Measurements from ENCODE around the gene MARCHF4.

DNA sequence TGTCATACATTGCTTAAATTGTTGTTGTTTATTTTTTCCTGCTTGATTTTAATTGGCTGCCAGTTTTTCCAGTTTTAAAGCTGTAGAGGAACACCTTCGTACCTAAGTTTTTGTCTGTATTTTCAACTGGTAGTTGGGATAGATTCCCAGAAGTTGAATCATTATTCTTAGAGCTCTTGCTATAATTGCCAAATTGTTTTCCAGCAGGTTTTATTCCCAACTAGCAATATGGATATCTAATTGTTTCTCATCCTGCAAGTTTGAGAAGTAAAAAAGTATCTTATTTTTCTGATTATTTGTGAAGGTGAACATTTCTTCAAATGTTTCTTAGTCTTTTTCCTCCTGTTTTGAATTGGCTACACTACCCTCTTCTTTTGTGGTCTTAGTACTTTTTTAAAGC, 46.7 kb upstream of the MARCHF4 start:
- TF ChIP-seq, protein P1, sequence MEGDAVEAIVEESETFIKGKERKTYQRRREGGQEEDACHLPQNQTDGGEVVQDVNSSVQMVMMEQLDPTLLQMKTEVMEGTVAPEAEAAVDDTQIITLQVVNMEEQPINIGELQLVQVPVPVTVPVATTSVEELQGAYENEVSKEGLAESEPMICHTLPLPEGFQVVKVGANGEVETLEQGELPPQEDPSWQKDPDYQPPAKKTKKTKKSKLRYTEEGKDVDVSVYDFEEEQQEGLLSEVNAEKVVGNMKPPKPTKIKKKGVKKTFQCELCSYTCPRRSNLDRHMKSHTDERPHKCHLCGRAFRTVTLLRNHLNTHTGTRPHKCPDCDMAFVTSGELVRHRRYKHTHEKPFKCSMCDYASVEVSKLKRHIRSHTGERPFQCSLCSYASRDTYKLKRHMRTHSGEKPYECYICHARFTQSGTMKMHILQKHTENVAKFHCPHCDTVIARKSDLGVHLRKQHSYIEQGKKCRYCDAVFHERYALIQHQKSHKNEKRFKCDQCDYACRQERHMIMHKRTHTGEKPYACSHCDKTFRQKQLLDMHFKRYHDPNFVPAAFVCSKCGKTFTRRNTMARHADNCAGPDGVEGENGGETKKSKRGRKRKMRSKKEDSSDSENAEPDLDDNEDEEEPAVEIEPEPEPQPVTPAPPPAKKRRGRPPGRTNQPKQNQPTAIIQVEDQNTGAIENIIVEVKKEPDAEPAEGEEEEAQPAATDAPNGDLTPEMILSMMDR (IDR thresholded peaks at IDR 0.05), result no peak
- TF ChIP-seq POLR2A (IDR thresholded peaks at IDR 0.05), result no peak

All from thyroid gland (tissue), 4 donors.